GM12878 (cell line): Measurements from ENCODE around the gene BMPR2. TPM values are rescaled to one million over a fixed set of nuclear protein-coding genes. Genes with fewer than 3 reads are reported as not detected.
"Not testable (repeated sequence)": the region's sequence is repeated elsewhere in the genome, so short reads cannot be mapped to it uniquely, and the experiment has no call there.

Experiments used
- ATAC-seq: fragments of 200-7000 bp; cut with Tn5 transposase; 3 replicates; pipeline ENCODE4 v1.9.1; 2020; ENCODE audit warnings: mild to moderate bottlenecking, moderate library complexity
- BruUV-seq: library from RNA; stranded (reverse); fragments of 400-500 nt; replicated peaks from 2 replicates; lab custom pipeline; 2021; lab: Mats Ljungman, UMichigan
- CTCF ChIA-PET: fragments of 300-600 bp; sonication (Branson Sonifier 250); formaldehyde crosslinking; extraction: SDS; loops from one replicate; lab custom pipeline; 2021; ENCODE audit warnings: inconsistent platforms; lab: Yijun Ruan, JAX
- POLR2A ChIA-PET: fragments of 350-600 bp; formaldehyde crosslinking; extraction: SDS; loops from one replicate; lab custom pipeline; 2021; ENCODE audit warnings: inconsistent platforms; lab: Charles Lee
- RAD21 ChIA-PET: fragments of 300-600 bp; sonication (Branson Sonifier 250); formaldehyde crosslinking; loops from one replicate; lab custom pipeline; 2023; ENCODE audit warnings: antibody characterized with exemption; ENCODE audit not compliant: unreplicated experiment; lab: Charles Lee
- SMC1A ChIA-PET: fragments of 300-600 bp; sonication (Branson Sonifier 250); formaldehyde crosslinking; loops from one replicate; lab custom pipeline; 2023; ENCODE audit not compliant: unreplicated experiment, uncharacterized antibody; lab: Charles Lee
- DNase-seq: peaks from one replicate; pipeline ENCODE4 v3.0.0-alpha.2; 2011; ENCODE audit warnings: low read depth, low spot score
- FAIRE-seq: peaks from 3 replicates; lab custom pipeline; 2011; peaks lifted over from hg19 to GRCh38; lab: Jason Lieb, UNC
- H2AFZ ChIP-seq: 2 replicates; pipeline ENCODE4 v1.6.0; 2011; ENCODE audit warnings: low read depth, low read length, control low read depth; ENCODE audit not compliant: control insufficient read depth
- H3K27ac ChIP-seq: 2 replicates; pipeline ENCODE4 v1.5.1; 2011; ENCODE audit warnings: control low read depth; ENCODE audit not compliant: control insufficient read depth, insufficient read depth
- H3K27me3 ChIP-seq, 2 experiments: replicated peaks in 1 of 2; 2 replicates each; pipeline versions ENCODE4 v1.6.0 to v1.6.1; 2011; ENCODE audit warnings: low read length in 1 of 2; ENCODE audit not compliant: control insufficient read depth in 2 of 2, insufficient read depth in 2 of 2
- H3K36me3 ChIP-seq, 2 experiments: 2 replicates each; pipeline ENCODE4 v1.5.1; 2011; ENCODE audit warnings: low read length in 1 of 2; ENCODE audit not compliant: control insufficient read depth in 2 of 2, insufficient read depth in 2 of 2
- H3K4me1 ChIP-seq: 2 replicates; pipeline ENCODE4 v1.6.1; 2011; ENCODE audit warnings: mild to moderate bottlenecking, low read length, moderate library complexity, mixed read lengths; ENCODE audit not compliant: control insufficient read depth, insufficient read depth
- H3K4me2 ChIP-seq: 2 replicates; pipeline ENCODE4 v1.6.0; 2011; ENCODE audit warnings: control low read depth; ENCODE audit not compliant: control insufficient read depth, insufficient read depth
- H3K4me3 ChIP-seq: fragments of 200-600 bp; sonication (generic); 2 replicates; pipeline ENCODE4 v1.5.1; 2016
- H3K79me2 ChIP-seq: 2 replicates; pipeline ENCODE4 v1.6.0; 2011; ENCODE audit warnings: low read length; ENCODE audit not compliant: control insufficient read depth, insufficient read depth
- H3K9ac ChIP-seq: 2 replicates; pipeline ENCODE4 v1.8.0; 2011; ENCODE audit warnings: low read length, control low read depth, mixed read lengths; ENCODE audit not compliant: control insufficient read depth, insufficient read depth
- H3K9me3 ChIP-seq: replicated peaks from 3 replicates; pipeline ENCODE4 v1.5.1; 2011; ENCODE audit warnings: mild to moderate bottlenecking, low read length; ENCODE audit not compliant: control insufficient read depth, insufficient read depth
- H4K20me1 ChIP-seq: 2 replicates; pipeline ENCODE4 v1.6.0; 2011; ENCODE audit not compliant: control insufficient read depth, insufficient read depth
- WGBS: methylation state at CpG from one replicate; pipeline ENCODE4 v1.1.6; 2016; ENCODE audit warnings: low lambda C conversion rate; ENCODE audit not compliant: insufficient replicate concordance, insufficient coverage; ENCODE audit errors: missing lambda C conversion rate; 5-methylcytosine and 5-hydroxymethylcytosine counted together
- in situ Hi-C: fragments of 300-500 bp; cut with MboI; formaldehyde crosslinking; loops from 9 replicates; pipeline ENCODE4 v1.14.3; 2018; ENCODE audit warnings: mixed read lengths
- intact Hi-C: fragments of 100-400 bp; cut with micrococcal nuclease; formaldehyde crosslinking; loops from one replicate; pipeline ENCODE4 v1.14.2; 2022; ENCODE audit not compliant: unreplicated experiment
- polyA plus RNA-seq, 11 experiments: library from polyadenylated mRNA; depleted of rRNA in 4 of 11; unstranded in 6 of 11; stranded (reverse) in 5 of 11; fragments of >200 nt; fragmentation: Nextera tagmentation in 4 of 11; fragmentation: Illumina TruSeq in 1 of 11; extraction: Ambion mirVana in 4 of 11; extraction: Trizol in 1 of 11; gene quantifications; 1 replicate in 1 of 11; 2 replicates in 10 of 11; pipeline versions ENCODE4 v1.2.1 to v1.2.3, GENCODE V29; 2011 to 2016; ENCODE audit warnings: inconsistent platforms in 2 of 11, missing spikeins in 2 of 11, low read depth in 1 of 11
- total RNA-seq, 4 experiments: library from RNA; depleted of rRNA in 3 of 4; stranded (reverse); fragments of >200 nt in 3 of 4; fragmentation: Illumina TruSeq in 1 of 4; extraction: Trizol in 1 of 4; gene quantifications; 2 replicates each; pipeline versions ENCODE4 v1.2.1 to v1.2.3, GENCODE V29; 2013 to 2021

BMPR2 gene
- total and polyA plus RNA-seq, 10 of the 15 experiments (the other 5 are each of a cell fraction or from before 2014, with no cell fraction given), result 2.4 to 33.0 (median 7.1) TPM

- H3K4me3 ChIP-seq, RAD21 ChIA-PET, SMC1A ChIA-PET, intact Hi-C loops, in situ Hi-C loops, H4K20me1 ChIP-seq, DNase-seq, H3K9ac ChIP-seq, H3K79me2 ChIP-seq, H3K4me2 ChIP-seq, H3K4me1 ChIP-seq, H2AFZ ChIP-seq, FAIRE-seq, H3K27me3 ChIP-seq, CTCF ChIA-PET, BruUV-seq, H3K9me3 ChIP-seq, H3K27ac ChIP-seq, H3K36me3 ChIP-seq, POLR2A ChIA-PET, ATAC-seq: not testable (repeated sequence)
- WGBS, result 74% methylated on average over 7 of the region's 7 CpGs
Observed at GRCh38 chr2:202499841-202500240, 123.7 kb downstream of the BMPR2 start.

DNA sequence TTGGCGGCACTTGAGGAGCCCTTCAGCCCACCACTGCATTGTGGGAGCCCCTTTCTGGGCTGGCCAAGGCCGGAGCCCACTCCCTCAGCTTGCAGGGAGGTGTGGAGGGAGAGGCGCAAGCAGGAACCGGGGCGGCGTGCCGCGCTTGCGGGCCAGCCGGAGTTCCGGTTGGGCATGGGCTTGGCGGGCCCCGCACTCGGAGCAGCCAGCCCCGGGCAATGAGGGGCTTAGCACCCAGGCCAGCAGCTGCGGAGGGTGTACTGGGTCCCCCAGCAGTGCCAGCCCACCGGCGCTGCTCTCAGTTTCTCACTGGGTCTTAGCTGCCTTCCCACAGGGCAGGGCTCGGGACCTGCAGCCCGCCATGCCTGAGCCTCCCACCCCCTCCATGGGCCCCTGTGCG lies 127.1 kb downstream of the BMPR2 start:
- SMC1A ChIA-PET, result interaction anchor here (1.7 kb wide), 1 partner anchor 22 kb away, joined by 3 read pairs; no protein-coding TSS in a partner anchor
- H3K27me3 ChIP-seq, in situ Hi-C loops, RAD21 ChIA-PET, H3K9ac ChIP-seq, H3K9me3 ChIP-seq, H2AFZ ChIP-seq, H3K79me2 ChIP-seq, DNase-seq, H3K4me1 ChIP-seq, H3K36me3 ChIP-seq, ATAC-seq, intact Hi-C loops, H3K4me2 ChIP-seq, FAIRE-seq, H3K4me3 ChIP-seq, BruUV-seq, H4K20me1 ChIP-seq, POLR2A ChIA-PET, CTCF ChIA-PET, H3K27ac ChIP-seq: not testable (repeated sequence)
- 95% methylated on average over 19 of the region's 21 CpGs for WGBS
